A549 (cell line): ENCODE results near the gene ANO3. TPM values are rescaled to one million over a fixed set of nuclear protein-coding genes. Genes with fewer than 3 reads are reported as not detected.

Experiments
- ATAC-seq, 2 experiments: fragments of 200-7000 bp in 1 of 2; fragments of >200 bp in 1 of 2; cut with Nextera tagmentation in 1 of 2; cut with Tn5 transposase in 1 of 2; 3 replicates each; pipeline versions ENCODE4 v1.8.0 to v1.9.1; 2018 to 2020; ENCODE audit warnings: mild to moderate bottlenecking in 1 of 2, moderate library complexity in 1 of 2
- CTCF ChIA-PET: fragments of 300-600 bp; sonication (Branson Sonifier 250); formaldehyde crosslinking; extraction: SDS; loops from one replicate; lab custom pipeline; 2021; ENCODE audit warnings: antibody characterized with exemption, inconsistent platforms; lab: Yijun Ruan, JAX
- POLR2A ChIA-PET: fragments of 350-600 bp; formaldehyde crosslinking; extraction: SDS; loops from one replicate; lab custom pipeline; 2021; ENCODE audit warnings: antibody characterized with exemption, inconsistent platforms; lab: Yijun Ruan, JAX
- DNase-seq, 2 experiments: peaks; one replicate each; pipeline versions ENCODE4 v3.0.0 to v3.0.0-alpha.2; 2011 to 2016; ENCODE audit warnings: low read depth in 1 of 2, low spot score in 1 of 2
- FAIRE-seq: peaks from 2 replicates; lab custom pipeline; 2011; peaks lifted over from hg19 to GRCh38; lab: Jason Lieb, UNC
- H3K27ac ChIP-seq, 2 experiments: fragments of >200 bp; sonication (Bioruptor Twin); formaldehyde crosslinking; 3 replicates each; pipeline ENCODE4 v1.5.1; 2016 to 2017
- H3K4me1 ChIP-seq: fragments of >200 bp; sonication (Bioruptor Twin); formaldehyde crosslinking; 3 replicates; pipeline ENCODE4 v1.6.1; 2016
- H3K4me2 ChIP-seq: fragments of >200 bp; sonication (Bioruptor Twin); formaldehyde crosslinking; 3 replicates; pipeline ENCODE4 v1.6.1; 2016
- H3K4me3 ChIP-seq: fragments of >200 bp; sonication (Bioruptor Twin); formaldehyde crosslinking; 3 replicates; pipeline ENCODE4 v1.5.1; 2016
- H3K9me3 ChIP-seq: fragments of >200 bp; sonication (Bioruptor Twin); formaldehyde crosslinking; 3 replicates; pipeline ENCODE4 v1.6.1; 2016
- ATOH8 ChIP-seq: fragments of 250-450 bp; sonication (Bioruptor Pico); IDR thresholded peaks from 2 replicates; pipeline ENCODE4 v1.5.0; 2020; ENCODE audit warnings: low read depth, mild to moderate bottlenecking, moderate library complexity
- EHMT2 ChIP-seq: fragments of 200-600 bp; sonication (generic); IDR thresholded peaks from 2 replicates; pipeline ENCODE4 v1.6.1; 2016; ENCODE audit warnings: antibody characterized with exemption, low read depth, mild to moderate bottlenecking, moderate library complexity
- ESRRA ChIP-seq: fragments of 150-350 bp; IDR thresholded peaks from 2 replicates; pipeline ENCODE4 v1.6.1; 2014; ENCODE audit warnings: mild to moderate bottlenecking, low read length, borderline replicate concordance
- FOSB ChIP-seq: fragments of 250-450 bp; sonication (Bioruptor Pico); IDR thresholded peaks from 2 replicates; pipeline ENCODE4 v1.5.0; 2020; ENCODE audit warnings: mild to moderate bottlenecking, moderate library complexity
- FOSL2 ChIP-seq, 2 experiments: fragments of 450-650 bp in 1 of 2; fragments of >200 bp in 1 of 2; sonication (Bioruptor Twin) in 1 of 2; formaldehyde crosslinking; IDR thresholded peaks; 2 replicates each; pipeline versions ENCODE4 v1.5.0 to v1.6.1; 2016 to 2020; ENCODE audit warnings: mild to moderate bottlenecking in 1 of 2, moderate library complexity in 1 of 2
- HDAC2 ChIP-seq: fragments of 200-600 bp; sonication (generic); IDR thresholded peaks from 2 replicates; pipeline ENCODE4 v1.6.1; 2016
- HMGXB4 ChIP-seq: fragments of 250-450 bp; sonication (Bioruptor Pico); IDR thresholded peaks from 2 replicates; pipeline ENCODE4 v1.5.0; 2021; ENCODE audit warnings: mild to moderate bottlenecking, moderate library complexity, borderline replicate concordance
- HOXA7 ChIP-seq: fragments of 250-450 bp; sonication (Bioruptor Pico); IDR thresholded peaks from 2 replicates; pipeline ENCODE4 v1.5.0; 2020; ENCODE audit warnings: mild to moderate bottlenecking, moderate library complexity
- KDM5A ChIP-seq: fragments of 200-600 bp; sonication (generic); IDR thresholded peaks from 2 replicates; pipeline ENCODE4 v1.6.1; 2016; ENCODE audit warnings: antibody characterized with exemption, mild to moderate bottlenecking
- NFE2L2 ChIP-seq: fragments of 150-350 bp; conservative IDR thresholded peaks from 2 replicates; pipeline ENCODE4 v1.6.1; 2014; ENCODE audit warnings: low read length
- NR3C1 ChIP-seq: fragments of >200 bp; sonication (Bioruptor Twin); formaldehyde crosslinking; IDR thresholded peaks from 3 replicates; pipeline ENCODE4 v1.6.1; 2017
- RAD21 ChIP-seq, 2 experiments: fragments of >200 bp in 1 of 2; sonication (Bioruptor Twin) in 1 of 2; formaldehyde crosslinking in 1 of 2; IDR thresholded peaks in 1 of 2; conservative IDR thresholded peaks in 1 of 2; 2 replicates in 1 of 2; 3 replicates in 1 of 2; pipeline ENCODE4 v1.6.1; 2012 to 2018; ENCODE audit warnings: inconsistent platforms in 1 of 2
- RARB ChIP-seq: fragments of 250-450 bp; sonication (Bioruptor Pico); IDR thresholded peaks from 2 replicates; pipeline ENCODE4 v1.8.0; 2021; ENCODE audit warnings: mild to moderate bottlenecking, moderate library complexity
- RCOR1 ChIP-seq: fragments of 150-350 bp; IDR thresholded peaks from 2 replicates; pipeline ENCODE4 v1.6.1; 2014; ENCODE audit warnings: antibody characterized with exemption, low read length, low read depth
- RFX5 ChIP-seq: fragments of 450-650 bp; IDR thresholded peaks from 2 replicates; pipeline ENCODE4 v1.7.1; 2014; ENCODE audit warnings: antibody characterized with exemption, mild to moderate bottlenecking, moderate library complexity
- RNF2 ChIP-seq: fragments of 200-600 bp; sonication (generic); IDR thresholded peaks from 2 replicates; pipeline ENCODE4 v1.6.1; 2016; ENCODE audit warnings: low read depth, mild to moderate bottlenecking, antibody characterized with exemption, moderate library complexity, borderline replicate concordance
- SREBF2 ChIP-seq: fragments of 450-650 bp; IDR thresholded peaks from 2 replicates; pipeline ENCODE4 v1.6.1; 2014; ENCODE audit warnings: mild to moderate bottlenecking, moderate library complexity
- TFCP2L1 ChIP-seq: fragments of 250-450 bp; sonication (Bioruptor Pico); IDR thresholded peaks from 2 replicates; pipeline ENCODE4 v1.5.0; 2021; ENCODE audit warnings: mild to moderate bottlenecking
- TP53 ChIP-seq: fragments of 250-450 bp; sonication (Bioruptor Pico); IDR thresholded peaks from 2 replicates; pipeline ENCODE4 v1.5.0; 2021; ENCODE audit warnings: mild to moderate bottlenecking, moderate library complexity
- ZFP36 ChIP-seq: fragments of 450-650 bp; IDR thresholded peaks from 2 replicates; pipeline ENCODE4 v1.6.1; 2014; ENCODE audit warnings: borderline replicate concordance; ENCODE audit not compliant: partially characterized antibody
- whole genome bisulfite sequencing: methylation state at CpG from one replicate; pipeline ENCODE4 v1.1.6; 2017; ENCODE audit errors: missing lambda C conversion rate; 5-methylcytosine and 5-hydroxymethylcytosine counted together
- polyA plus RNA-seq, 4 experiments: library from polyadenylated mRNA; depleted of rRNA in 3 of 4; stranded (reverse); fragments of >200 nt; fragmentation: RNase III in 1 of 4; extraction: RNeasy Plus Mini Kit Qiagen cat#74134 plus additional on column Dnase treatment in 1 of 4; gene quantifications; 2 replicates in 3 of 4; 3 replicates in 1 of 4; pipeline ENCODE4 v1.2.3, GENCODE V29; 2011 to 2017

Gene ANO3
- polyA plus RNA-seq, 2 of the 4 experiments (the other 2 are of a cell fraction), result not detected

- ChIA-PET CTCF (no interaction called here), POLR2A (no interaction called here)
- Histone ChIP-seq H3K4me2 (no peak overlapping the region), H3K4me1 (no peaks in the 10 kb centered on the region), H3K4me3 (no peak overlapping the region)
- ATAC-seq (no peak), DNase-seq (no peak), FAIRE-seq (no peak)
- TF ChIP-seq HDAC2 (no peak), RNF2 (no peak), NFE2L2 (no peak)
- TF ChIP-seq, all 56 proteins: peak for 0
- no peaks in the 10 kb centered on the region for H3K9me3 ChIP-seq
- H3K27ac ChIP-seq, result no peak overlapping the region
- WGBS, result 47% methylated on average over 3 of the region's 3 CpGs
These were observed 148.1 kb downstream of the ANO3 start for GRCh38 chr11:26480041-26480440.

GRCh38 chr11:26483108-26483507 lies 151.2 kb downstream of the ANO3 start:
- Histone ChIP-seq H3K4me3 (no peak overlapping the region), H3K4me1 (no peaks in the 10 kb centered on the region), H3K27ac (no peak overlapping the region), H3K4me2 (no peak overlapping the region), H3K9me3 (no peaks in the 10 kb centered on the region)
- TF ChIP-seq HOXA7 (CRISPR knock-in tag) (no peak), ATOH8 (CRISPR knock-in tag) (no peak), KDM5A (no peak), SREBF2 (no peak), RCOR1 (no peak), FOSB (CRISPR knock-in tag) (no peak)
- WGBS, result 33% methylated on average over 2 of the region's 2 CpGs
- DNase-seq, result no peak
- ATAC-seq, result no peak
- ChIA-PET CTCF (no interaction called here), POLR2A (no interaction called here)
- FAIRE-seq, result no peak

GRCh38 chr11:26490546-26490945 lies 158.6 kb downstream of the ANO3 start:
- H3K4me1 ChIP-seq, result no peaks in the 10 kb centered on the region
- no peak for FAIRE-seq
- no peak overlapping the region for H3K4me2 ChIP-seq
- no peak for ATAC-seq
- no peak for DNase-seq
- H3K4me3 ChIP-seq, result no peak overlapping the region
- no peak overlapping the region for H3K27ac ChIP-seq
- ChIA-PET POLR2A (no interaction called here), CTCF (no interaction called here)
- no peaks in the 10 kb centered on the region for H3K9me3 ChIP-seq
- 12% methylated on average over 6 of the region's 6 CpGs for whole genome bisulfite sequencing
- TF ChIP-seq ATOH8 (CRISPR knock-in tag) (no peak), HMGXB4 (no peak), TFCP2L1 (CRISPR knock-in tag) (no peak), RARB (CRISPR knock-in tag) (no peak), FOSL2 (IDR thresholded peaks at IDR 0.05) (no peak), FOSL2 (CRISPR knock-in tag; IDR thresholded peaks at IDR 0.05) (no peak), RAD21 (conservative IDR thresholded peaks at IDR 0.05 in 1 of 2, IDR thresholded peaks at IDR 0.05 in 1 of 2) (no peak), ZFP36 (no peak), EHMT2 (no peak), ESRRA (no peak)
- TF ChIP-seq, all 56 proteins: peak for 0

- H3K4me1 ChIP-seq, result no peaks in the 10 kb centered on the region
- no peak for FAIRE-seq
- POLR2A ChIA-PET, result no interaction called here
- 0% methylated on average over 1 of the region's 1 CpG for WGBS
- no peak overlapping the region for H3K4me3 ChIP-seq
- no peak for TF ChIP-seq ESRRA
- no peak for TF ChIP-seq RARB (CRISPR knock-in tag)
- TF ChIP-seq NR3C1, result no peak
- TF ChIP-seq TP53 (CRISPR knock-in tag), result no peak
- no peak for TF ChIP-seq RFX5
- H3K9me3 ChIP-seq, result no peaks in the 10 kb centered on the region
- DNase-seq, result no peak
- H3K4me2 ChIP-seq, result no peak overlapping the region
- no peak overlapping the region for H3K27ac ChIP-seq
- CTCF ChIA-PET, result no interaction called here
- ATAC-seq, result no peak
These were observed 161.7 kb downstream of the ANO3 start for GRCh38 chr11:26493616-26494015.
